ENCODE results near the gene CASK.

GRCh38 chrX:41923978-41924683 is 777 bp upstream of the CASK start:
- TF ChIP-seq, protein P1, sequence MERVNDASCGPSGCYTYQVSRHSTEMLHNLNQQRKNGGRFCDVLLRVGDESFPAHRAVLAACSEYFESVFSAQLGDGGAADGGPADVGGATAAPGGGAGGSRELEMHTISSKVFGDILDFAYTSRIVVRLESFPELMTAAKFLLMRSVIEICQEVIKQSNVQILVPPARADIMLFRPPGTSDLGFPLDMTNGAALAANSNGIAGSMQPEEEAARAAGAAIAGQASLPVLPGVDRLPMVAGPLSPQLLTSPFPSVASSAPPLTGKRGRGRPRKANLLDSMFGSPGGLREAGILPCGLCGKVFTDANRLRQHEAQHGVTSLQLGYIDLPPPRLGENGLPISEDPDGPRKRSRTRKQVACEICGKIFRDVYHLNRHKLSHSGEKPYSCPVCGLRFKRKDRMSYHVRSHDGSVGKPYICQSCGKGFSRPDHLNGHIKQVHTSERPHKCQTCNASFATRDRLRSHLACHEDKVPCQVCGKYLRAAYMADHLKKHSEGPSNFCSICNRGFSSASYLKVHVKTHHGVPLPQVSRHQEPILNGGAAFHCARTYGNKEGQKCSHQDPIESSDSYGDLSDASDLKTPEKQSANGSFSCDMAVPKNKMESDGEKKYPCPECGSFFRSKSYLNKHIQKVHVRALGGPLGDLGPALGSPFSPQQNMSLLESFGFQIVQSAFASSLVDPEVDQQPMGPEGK (CRISPR knock-in tag; IDR thresholded peaks at IDR 0.05; ENCODE audit: borderline replicate concordance), result no peak
- TF ChIP-seq, protein P2, sequence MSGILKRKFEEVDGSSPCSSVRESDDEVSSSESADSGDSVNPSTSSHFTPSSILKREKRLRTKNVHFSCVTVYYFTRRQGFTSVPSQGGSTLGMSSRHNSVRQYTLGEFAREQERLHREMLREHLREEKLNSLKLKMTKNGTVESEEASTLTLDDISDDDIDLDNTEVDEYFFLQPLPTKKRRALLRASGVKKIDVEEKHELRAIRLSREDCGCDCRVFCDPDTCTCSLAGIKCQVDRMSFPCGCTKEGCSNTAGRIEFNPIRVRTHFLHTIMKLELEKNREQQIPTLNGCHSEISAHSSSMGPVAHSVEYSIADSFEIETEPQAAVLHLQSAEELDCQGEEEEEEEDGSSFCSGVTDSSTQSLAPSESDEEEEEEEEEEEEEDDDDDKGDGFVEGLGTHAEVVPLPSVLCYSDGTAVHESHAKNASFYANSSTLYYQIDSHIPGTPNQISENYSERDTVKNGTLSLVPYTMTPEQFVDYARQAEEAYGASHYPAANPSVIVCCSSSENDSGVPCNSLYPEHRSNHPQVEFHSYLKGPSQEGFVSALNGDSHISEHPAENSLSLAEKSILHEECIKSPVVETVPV (CRISPR knock-in tag; IDR thresholded peaks at IDR 0.05), result no peak
- TF ChIP-seq ZFP30 (CRISPR knock-in tag; IDR thresholded peaks at IDR 0.05), result no peak
- TF ChIP-seq BACH2 (CRISPR knock-in tag; IDR thresholded peaks at IDR 0.05; ENCODE audit: borderline replicate concordance), result no peak
- TF ChIP-seq ZNF8 (CRISPR knock-in tag; IDR thresholded peaks at IDR 0.05), result no peak
- no peak for TF ChIP-seq OSR1 (CRISPR knock-in tag; IDR thresholded peaks at IDR 0.05)
- TF ChIP-seq GLIS3 (CRISPR knock-in tag; IDR thresholded peaks at IDR 0.05), result no peak
- TF ChIP-seq ZFP3 (CRISPR knock-in tag; IDR thresholded peaks at IDR 0.05), result no peak
- TF ChIP-seq, protein P3, sequence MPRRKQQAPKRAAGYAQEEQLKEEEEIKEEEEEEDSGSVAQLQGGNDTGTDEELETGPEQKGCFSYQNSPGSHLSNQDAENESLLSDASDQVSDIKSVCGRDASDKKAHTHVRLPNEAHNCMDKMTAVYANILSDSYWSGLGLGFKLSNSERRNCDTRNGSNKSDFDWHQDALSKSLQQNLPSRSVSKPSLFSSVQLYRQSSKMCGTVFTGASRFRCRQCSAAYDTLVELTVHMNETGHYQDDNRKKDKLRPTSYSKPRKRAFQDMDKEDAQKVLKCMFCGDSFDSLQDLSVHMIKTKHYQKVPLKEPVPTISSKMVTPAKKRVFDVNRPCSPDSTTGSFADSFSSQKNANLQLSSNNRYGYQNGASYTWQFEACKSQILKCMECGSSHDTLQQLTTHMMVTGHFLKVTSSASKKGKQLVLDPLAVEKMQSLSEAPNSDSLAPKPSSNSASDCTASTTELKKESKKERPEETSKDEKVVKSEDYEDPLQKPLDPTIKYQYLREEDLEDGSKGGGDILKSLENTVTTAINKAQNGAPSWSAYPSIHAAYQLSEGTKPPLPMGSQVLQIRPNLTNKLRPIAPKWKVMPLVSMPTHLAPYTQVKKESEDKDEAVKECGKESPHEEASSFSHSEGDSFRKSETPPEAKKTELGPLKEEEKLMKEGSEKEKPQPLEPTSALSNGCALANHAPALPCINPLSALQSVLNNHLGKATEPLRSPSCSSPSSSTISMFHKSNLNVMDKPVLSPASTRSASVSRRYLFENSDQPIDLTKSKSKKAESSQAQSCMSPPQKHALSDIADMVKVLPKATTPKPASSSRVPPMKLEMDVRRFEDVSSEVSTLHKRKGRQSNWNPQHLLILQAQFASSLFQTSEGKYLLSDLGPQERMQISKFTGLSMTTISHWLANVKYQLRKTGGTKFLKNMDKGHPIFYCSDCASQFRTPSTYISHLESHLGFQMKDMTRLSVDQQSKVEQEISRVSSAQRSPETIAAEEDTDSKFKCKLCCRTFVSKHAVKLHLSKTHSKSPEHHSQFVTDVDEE (CRISPR knock-in tag; IDR thresholded peaks at IDR 0.05), result no peak

Data from SK-N-SH treated with all-trans-retinoic acid at 6 μM for 48 hours (cell line).